H1 (cell line): ENCODE measurements around the gene MTAP. TPM values are rescaled to one million over a fixed set of nuclear protein-coding genes. Genes with fewer than 3 reads are reported as not detected.

ENCODE experiments used
- BRCA1 ChIP-seq: IDR thresholded peaks from 2 replicates; pipeline ENCODE4 v1.6.1; 2012; ENCODE audit warnings: low read depth, low read length, improper control_type of control experiment
- CBX5 ChIP-seq: fragments of 300-800, 300-1000 bp; sonication (generic); IDR thresholded peaks from 2 replicates; pipeline ENCODE4 v1.7.1; 2016; ENCODE audit warnings: antibody characterized with exemption, low read length, low read depth
- CREB1 ChIP-seq: IDR thresholded peaks from 2 replicates; pipeline ENCODE4 v1.6.1; 2012; ENCODE audit warnings: inconsistent platforms
- EZH2 ChIP-seq: fragments of 200-600 bp; sonication (generic); IDR thresholded peaks from 2 replicates; pipeline ENCODE4 v1.7.1; 2012; ENCODE audit warnings: low read depth, mild to moderate bottlenecking, moderate library complexity, low read length, inconsistent platforms; ENCODE audit not compliant: severe bottlenecking
- FOSL1 ChIP-seq: IDR thresholded peaks from 2 replicates; pipeline ENCODE4 v1.6.1; 2011; ENCODE audit warnings: mild to moderate bottlenecking, low read depth, low read length, moderate library complexity; ENCODE audit not compliant: insufficient read depth
- PHF8 ChIP-seq: fragments of 200-600 bp; sonication (generic); conservative IDR thresholded peaks from 2 replicates; pipeline ENCODE4 v1.7.1; 2012; ENCODE audit warnings: low read depth, mild to moderate bottlenecking, inconsistent platforms, low read length, moderate library complexity
- TAF7 ChIP-seq: optimal IDR thresholded peaks from 2 replicates; pipeline ENCODE3; 2011; ENCODE audit warnings: low read depth, mild to moderate bottlenecking, inconsistent platforms, low read length, moderate library complexity, borderline replicate concordance
- polyA plus RNA-seq, 7 experiments: library from polyadenylated mRNA; depleted of rRNA in 3 of 7; stranded (reverse) in 5 of 7; unstranded in 2 of 7; fragments of >200 nt in 5 of 7; fragments of 200-250 nt in 2 of 7; gene quantifications; 1 replicate in 5 of 7; 2 replicates in 1 of 7; 4 replicates in 1 of 7; pipeline versions ENCODE4 v1.2.1 to v1.2.3, GENCODE V29; 2011 to 2013; ENCODE audit warnings: missing spikeins in 2 of 7, mixed read lengths in 2 of 7
- total RNA-seq: library from RNA; stranded (reverse); fragmentation: NEBNext Ultra II Directional; extraction: Animal tissue kit (Norgen Biotek cat#: 25700); gene quantifications from 2 replicates; pipeline ENCODE4 v1.2.1, GENCODE V29; 2021

MTAP gene
- total and polyA plus RNA-seq, 2 of the 8 experiments (the other 6 are each of a cell fraction or from before 2014, with no cell fraction given) = 16.4 to 100 TPM

GRCh38 chr9:21770871-21771560, 31.4 kb upstream of the MTAP start (continued):
- TF ChIP-seq PHF8 (no peak), CREB1 (no peak), TAF7 (no peak), EZH2 (no peak), FOSL1 (no peak), BRCA1 (no peak), CBX5 (no peak)
